NB4 (cell line): ENCODE data around the gene EIF4B.

ENCODE experiments used
- DNase-seq: peaks from one replicate; pipeline ENCODE4 v3.0.0; 2010; ENCODE audit warnings: low read depth
- H3K4me3 ChIP-seq: one replicate; pipeline ENCODE4 v1.5.1; 2011; ENCODE audit warnings: mild to moderate bottlenecking, low read depth, low read length, moderate library complexity
- MAX ChIP-seq: IDR thresholded peaks from 2 replicates; pipeline ENCODE4 v1.6.1; 2011; ENCODE audit warnings: low read depth, low read length
- MYC ChIP-seq: IDR thresholded peaks from 2 replicates; pipeline ENCODE4 v1.6.1; 2011; ENCODE audit warnings: low read depth, low read length
- POLR2A ChIP-seq: IDR thresholded peaks from 2 replicates; pipeline ENCODE4 v1.6.1; 2011; ENCODE audit warnings: mild to moderate bottlenecking; ENCODE audit not compliant: insufficient read length; ENCODE audit errors: extremely low read depth
- TF ChIP-seq, protein P1 (sequence below): IDR thresholded peaks from one replicate; pipeline ENCODE4 v1.5.1; 2012; ENCODE audit warnings: low read depth, low read length

Gene EIF4B

GRCh38 chr12:53090105-53090504 is 83.8 kb downstream of the EIF4B start:
- no peak overlapping the region for H3K4me3 ChIP-seq
- TF ChIP-seq MAX (no peak), MYC (no peak), POLR2A (no peak)
- TF ChIP-seq, protein P1, sequence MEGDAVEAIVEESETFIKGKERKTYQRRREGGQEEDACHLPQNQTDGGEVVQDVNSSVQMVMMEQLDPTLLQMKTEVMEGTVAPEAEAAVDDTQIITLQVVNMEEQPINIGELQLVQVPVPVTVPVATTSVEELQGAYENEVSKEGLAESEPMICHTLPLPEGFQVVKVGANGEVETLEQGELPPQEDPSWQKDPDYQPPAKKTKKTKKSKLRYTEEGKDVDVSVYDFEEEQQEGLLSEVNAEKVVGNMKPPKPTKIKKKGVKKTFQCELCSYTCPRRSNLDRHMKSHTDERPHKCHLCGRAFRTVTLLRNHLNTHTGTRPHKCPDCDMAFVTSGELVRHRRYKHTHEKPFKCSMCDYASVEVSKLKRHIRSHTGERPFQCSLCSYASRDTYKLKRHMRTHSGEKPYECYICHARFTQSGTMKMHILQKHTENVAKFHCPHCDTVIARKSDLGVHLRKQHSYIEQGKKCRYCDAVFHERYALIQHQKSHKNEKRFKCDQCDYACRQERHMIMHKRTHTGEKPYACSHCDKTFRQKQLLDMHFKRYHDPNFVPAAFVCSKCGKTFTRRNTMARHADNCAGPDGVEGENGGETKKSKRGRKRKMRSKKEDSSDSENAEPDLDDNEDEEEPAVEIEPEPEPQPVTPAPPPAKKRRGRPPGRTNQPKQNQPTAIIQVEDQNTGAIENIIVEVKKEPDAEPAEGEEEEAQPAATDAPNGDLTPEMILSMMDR: no peak

GRCh38 chr12:53090554-53090953 is 84.3 kb downstream of the EIF4B start:
- DNase-seq: no peak
- TF ChIP-seq POLR2A: no peak
- no peak for TF ChIP-seq MYC
- TF ChIP-seq MAX: 0 out of 2 replicates have a peak, but pooled peaks have one; percentile 13
- TF ChIP-seq, protein P1: no peak
- no peak overlapping the region for H3K4me3 ChIP-seq

More at GRCh38 chr12:53090105-53090504, 83.8 kb downstream of the EIF4B start:
- DNase-seq: no peak

GRCh38 chr12:53091756-53092155 is 85.5 kb downstream of the EIF4B start:
- TF ChIP-seq, protein P1: no peak
- TF ChIP-seq POLR2A: no peak
- TF ChIP-seq MYC: no peak
- no peak for TF ChIP-seq MAX
- no peak overlapping the region for H3K4me3 ChIP-seq
- no peak for DNase-seq
